Suprapubic skin (tissue), 4 donors: Measurements from ENCODE around the gene GNAO1. TPM values are rescaled to one million over a fixed set of nuclear protein-coding genes. Genes with fewer than 3 reads are reported as not detected.

ENCODE experiments used
- DNase-seq, 2 donors: peaks; one replicate each; pipeline ENCODE4 v3.0.0-alpha.2; 2019; ENCODE audit warnings: low spot score in 2 of 2
- H3K27ac ChIP-seq: fragments of 200-600 bp; sonication (generic); one replicate; pipeline ENCODE4 v1.5.1; 2019
- H3K27me3 ChIP-seq: fragments of 200-600 bp; sonication (generic); one replicate; pipeline ENCODE4 v1.5.1; 2019
- H3K36me3 ChIP-seq: fragments of 200-600 bp; sonication (generic); one replicate; pipeline ENCODE4 v1.5.1; 2019
- H3K4me1 ChIP-seq: fragments of 200-600 bp; sonication (generic); one replicate; pipeline ENCODE4 v1.5.1; 2019
- H3K4me3 ChIP-seq: fragments of 200-600 bp; sonication (generic); one replicate; pipeline ENCODE4 v1.5.1; 2019; ENCODE audit warnings: mild to moderate bottlenecking
- H3K9me3 ChIP-seq: fragments of 200-600 bp; sonication (generic); one replicate; pipeline ENCODE4 v1.5.1; 2019
- CTCF ChIP-seq, 2 donors: fragments of 200-600 bp in 1 of 2; fragments of 450-650 bp in 1 of 2; sonication (generic) in 1 of 2; IDR thresholded peaks; one replicate each; pipeline ENCODE4 v1.5.1; 2016 to 2019; ENCODE audit warnings: antibody characterized with exemption in 2 of 2, mild to moderate bottlenecking in 1 of 2, moderate library complexity in 1 of 2
- EP300 ChIP-seq: sonication (generic); formaldehyde crosslinking; IDR thresholded peaks from one replicate; pipeline ENCODE4 v1.6.1; 2017; ENCODE audit warnings: antibody characterized with exemption
- POLR2A ChIP-seq, 2 donors: fragments of 450-650 bp; IDR thresholded peaks; one replicate each; pipeline ENCODE4 v1.6.1; 2017; ENCODE audit warnings: antibody characterized with exemption in 2 of 2, mild to moderate bottlenecking in 2 of 2, moderate library complexity in 2 of 2
- POLR2AphosphoS5 ChIP-seq, 3 donors: sonication (generic); formaldehyde crosslinking; IDR thresholded peaks; one replicate each; pipeline ENCODE4 v1.6.1; 2017; ENCODE audit warnings: antibody characterized with exemption in 3 of 3
- WGBS: methylation state at CpG from one replicate; pipeline ENCODE4 v1.1.5; 2018; 5-methylcytosine and 5-hydroxymethylcytosine counted together
- total RNA-seq, 4 donors: library from RNA; depleted of rRNA; stranded (reverse); fragments of >200 nt; gene quantifications; one replicate each; pipeline ENCODE4 v1.1.0, GENCODE V29; 2016

The GNAO1 gene
- total RNA-seq, 4 donors from 2014 or later, result 2.4 to 7.6 (median 5.8) TPM

- Histone ChIP-seq H3K27ac (no peak overlapping the region), H3K27me3 (no peaks in the 10 kb centered on the region), H3K4me1 (peaks cover 34% of the 10 kb centered on the region), H3K4me3 (no peak overlapping the region), H3K36me3 (peaks cover 3% of the 10 kb centered on the region), H3K9me3 (no peaks in the 10 kb centered on the region)
- WGBS, result 94% methylated on average over 9 of the region's 17 CpGs
- TF ChIP-seq EP300 (no peak), POLR2AphosphoS5 (IDR thresholded peaks at IDR 0.05) (no peak), POLR2A (IDR thresholded peaks at IDR 0.05) (no peak), CTCF (IDR thresholded peaks at IDR 0.05) (no peak)
- no peak for DNase-seq
Measured at GRCh38 chr16:56339431-56340195, 148.3 kb downstream of the GNAO1 start.

GRCh38 chr16:56340416-56340815 is 149.1 kb downstream of the GNAO1 start:
- no peak for DNase-seq
- H3K27ac ChIP-seq, result no peak overlapping the region
- peaks cover 3% of the 10 kb centered on the region for H3K36me3 ChIP-seq
- no peaks in the 10 kb centered on the region for H3K27me3 ChIP-seq
- no peak overlapping the region for H3K4me3 ChIP-seq
- H3K9me3 ChIP-seq, result no peaks in the 10 kb centered on the region
- H3K4me1 ChIP-seq, result peaks cover 32% of the 10 kb centered on the region
- WGBS, result 93% methylated on average over 23 of the region's 23 CpGs
- no peak for TF ChIP-seq CTCF (IDR thresholded peaks at IDR 0.05)
- no peak for TF ChIP-seq POLR2A (IDR thresholded peaks at IDR 0.05)
- TF ChIP-seq POLR2AphosphoS5 (IDR thresholded peaks at IDR 0.05), result no peak
- no peak for TF ChIP-seq EP300

GRCh38 chr16:56340864-56341365 is 149.6 kb downstream of the GNAO1 start:
- TF ChIP-seq CTCF (IDR thresholded peaks at IDR 0.05) (no peak), EP300 (no peak), POLR2A (IDR thresholded peaks at IDR 0.05) (no peak), POLR2AphosphoS5 (IDR thresholded peaks at IDR 0.05) (no peak)
- Histone ChIP-seq H3K27me3 (no peaks in the 10 kb centered on the region), H3K27ac (no peak overlapping the region), H3K36me3 (peaks cover 3% of the 10 kb centered on the region), H3K4me1 (peaks cover 28% of the 10 kb centered on the region), H3K9me3 (no peaks in the 10 kb centered on the region), H3K4me3 (no peak overlapping the region)
- 87% methylated on average over 17 of the region's 17 CpGs for WGBS
- no peak for DNase-seq

GRCh38 chr16:56341656-56342399 is 150.5 kb downstream of the GNAO1 start:
- Histone ChIP-seq H3K36me3 (peaks cover 3% of the 10 kb centered on the region), H3K9me3 (no peaks in the 10 kb centered on the region), H3K27ac (no peak overlapping the region), H3K4me1 (peaks cover 20% of the 10 kb centered on the region), H3K27me3 (no peaks in the 10 kb centered on the region), H3K4me3 (no peak overlapping the region)
- TF ChIP-seq POLR2A (IDR thresholded peaks at IDR 0.05), result no peak
- 96% methylated on average over 5 of the region's 9 CpGs for WGBS
- DNase-seq, result no peak

GRCh38 chr16:56343661-56344517 is 152.6 kb downstream of the GNAO1 start:
- peaks cover 16% of the 10 kb centered on the region for H3K4me1 ChIP-seq
- no peaks in the 10 kb centered on the region for H3K27me3 ChIP-seq
- no peak overlapping the region for H3K4me3 ChIP-seq
- TF ChIP-seq EP300 (no peak), CTCF (IDR thresholded peaks at IDR 0.05) (no peak), POLR2A (IDR thresholded peaks at IDR 0.05) (no peak), POLR2AphosphoS5 (IDR thresholded peaks at IDR 0.05) (no peak)
- H3K36me3 ChIP-seq, result peaks cover 3% of the 10 kb centered on the region
- no peak for DNase-seq
- no peaks in the 10 kb centered on the region for H3K9me3 ChIP-seq
- 71% methylated on average over 19 of the region's 27 CpGs for WGBS
- H3K27ac ChIP-seq, result peak overlapping the region; percentile 43
